PC-3 (cell line): ENCODE results near the gene TFAP2A. TPM values are rescaled to one million over a fixed set of nuclear protein-coding genes. Genes with fewer than 3 reads are reported as not detected.

Source experiments
- ATAC-seq: fragments of 200-7000 bp; cut with Tn5 transposase; 2 replicates; pipeline ENCODE4 v1.9.1; 2020; ENCODE audit warnings: mild to moderate bottlenecking, moderate library complexity
- BruUV-seq: library from RNA; stranded (reverse); fragments of 400-500 nt; replicated peaks from 2 replicates; lab custom pipeline; 2021; lab: Mats Ljungman, UMichigan
- CTCF ChIA-PET: fragments of 300-600 bp; sonication (Branson Sonifier 250); formaldehyde crosslinking; loops from one replicate; lab custom pipeline; 2022; ENCODE audit warnings: antibody characterized with exemption; lab: Charles Lee
- POLR2A ChIA-PET: fragments of 300-600 bp; sonication (Branson Sonifier 250); formaldehyde crosslinking; loops from one replicate; lab custom pipeline; 2022; ENCODE audit warnings: antibody characterized with exemption; ENCODE audit not compliant: unreplicated experiment; lab: Charles Lee
- DNase-seq: peaks from one replicate; pipeline ENCODE4 v3.0.0-alpha.2; 2015
- H2AFZ ChIP-seq: fragments of 300-600 bp; sonication (generic); 2 replicates; pipeline ENCODE4 v1.6.0; 2016; ENCODE audit warnings: antibody characterized with exemption, low read length
- H3F3A ChIP-seq: fragments of 300-600 bp; sonication (generic); one replicate; pipeline ENCODE4 v1.6.0; 2017; ENCODE audit warnings: antibody characterized with exemption, low read length, control low read depth, mild to moderate bottlenecking; ENCODE audit not compliant: unreplicated experiment
- H3K27ac ChIP-seq: fragments of 300-600 bp; sonication (generic); 2 replicates; pipeline ENCODE4 v1.5.1; 2016; ENCODE audit warnings: mild to moderate bottlenecking, low read length
- H3K27me3 ChIP-seq: fragments of 300-600 bp; sonication (generic); 2 replicates; pipeline ENCODE4 v1.6.1; 2016; ENCODE audit warnings: low read length, mixed read lengths
- H3K36me3 ChIP-seq: fragments of 300-600 bp; sonication (generic); 2 replicates; pipeline ENCODE4 v1.6.1; 2016; ENCODE audit warnings: low read depth, mixed run types, low read length, mixed read lengths
- H3K4me1 ChIP-seq: fragments of 300-600 bp; sonication (generic); 2 replicates; pipeline ENCODE4 v1.5.1; 2016; ENCODE audit warnings: low read length; ENCODE audit not compliant: insufficient read depth
- H3K4me2 ChIP-seq: fragments of 300-600 bp; sonication (generic); 2 replicates; pipeline ENCODE4 v1.6.0; 2016; ENCODE audit warnings: low read length
- H3K4me3 ChIP-seq: fragments of 300-600 bp; sonication (generic); 2 replicates; pipeline ENCODE4 v1.5.1; 2016; ENCODE audit warnings: mild to moderate bottlenecking, low read length, mixed read lengths
- H3K79me2 ChIP-seq: fragments of 300-600 bp; sonication (generic); 2 replicates; pipeline ENCODE4 v1.6.1; 2017; ENCODE audit warnings: low read length, mixed read lengths
- H3K9ac ChIP-seq: fragments of 300-600 bp; sonication (generic); 2 replicates; pipeline ENCODE4 v1.6.0; 2016; ENCODE audit warnings: mild to moderate bottlenecking, low read length
- H3K9me2 ChIP-seq: fragments of 300-600 bp; sonication (generic); replicated peaks from 2 replicates; pipeline ENCODE4 v1.6.1; 2016; ENCODE audit warnings: mixed run types, low read length, mixed read lengths
- H3K9me3 ChIP-seq: fragments of 300-600 bp; sonication (generic); 2 replicates; pipeline ENCODE4 v1.6.1; 2016; ENCODE audit warnings: low read length, mixed read lengths
- H4K20me1 ChIP-seq: fragments of 300-600 bp; sonication (generic); 2 replicates; pipeline ENCODE4 v1.6.1; 2016; ENCODE audit warnings: low read length, mixed read lengths
- CTCF ChIP-seq: fragments of 300-600 bp; sonication (generic); conservative IDR thresholded peaks from 2 replicates; pipeline ENCODE4 v1.5.1; 2017; ENCODE audit warnings: antibody characterized with exemption, low read depth, mild to moderate bottlenecking, low read length
- EZH2 ChIP-seq: fragments of 300-600 bp; sonication (generic); IDR thresholded peaks from one replicate; pipeline ENCODE4 v1.6.1; 2017; ENCODE audit warnings: antibody characterized with exemption, mild to moderate bottlenecking, low read length; ENCODE audit not compliant: unreplicated experiment
- EZH2phosphoT487 ChIP-seq: fragments of 300-600 bp; sonication (generic); IDR thresholded peaks from 2 replicates; pipeline ENCODE4 v1.6.1; 2018; ENCODE audit warnings: mild to moderate bottlenecking, antibody characterized with exemption, low read length, borderline replicate concordance
- intact Hi-C: fragments of 100-400 bp; cut with micrococcal nuclease; formaldehyde crosslinking; loops from 2 replicates; pipeline ENCODE4 v1.9.0; 2023
- total RNA-seq: library from RNA; depleted of rRNA; stranded (reverse); fragments of >200 nt; gene quantifications from 2 replicates; pipeline ENCODE4 v1.2.3, GENCODE V29; 2014

Gene TFAP2A
- total RNA-seq, 1 experiment from 2014 or later = 29.4 TPM

GRCh38 chr6:10404107-10404798, 10.6 kb downstream of the TFAP2A start:
- Histone ChIP-seq H3K9me3 (no peaks in the 10 kb centered on the region), H3K4me1 (peaks cover 81% of the 10 kb centered on the region), H3F3A (peaks cover 6% of the 10 kb centered on the region), H3K4me2 (peak overlapping the region; percentile 96), H3K4me3 (peak overlapping the region; percentile 91), H3K27ac (peak overlapping the region; percentile 100), H3K9ac (peak overlapping the region; percentile 99), H4K20me1 (peaks cover 18% of the 10 kb centered on the region), H3K36me3 (peaks cover 61% of the 10 kb centered on the region), H3K9me2 (no peaks in the 10 kb centered on the region), H3K27me3 (no peaks in the 10 kb centered on the region), H3K79me2 (peaks cover 73% of the 10 kb centered on the region), H2AFZ (peak overlapping the region; percentile 45)
- ChIA-PET POLR2A (interaction anchor here (0.7 to 1.5 kb wide), 3 partner anchors 11 to 60 kb away, joined by 3 to 9 read pairs (median 4); partner anchors contain the start of gene TFAP2A), CTCF (interaction anchor here (0.6 to 3.4 kb wide), 2 partner anchors 11 to 25 kb away, joined by 3 to 26 read pairs; partner anchors contain the start of gene TFAP2A)
- DNase-seq (peak; percentile 98), ATAC-seq (peak; percentile 78)
- TF ChIP-seq EZH2phosphoT487 (no peak), CTCF (peak; percentile 42)
- intact Hi-C loops = loop anchor here (1.0 to 10.0 kb wide), 4 partner anchors 9 to 1259 kb away; no protein-coding TSS in a partner anchor
- no TSS peak for BruUV-seq

GRCh38 chr6:10403385-10404106, 11.3 kb downstream of the TFAP2A start:
- peak overlapping the region; percentile 97 for H3K9ac ChIP-seq
- H3K4me3 ChIP-seq = peak overlapping the region; percentile 70
- intact Hi-C loops = loop anchor here (1.0 to 10.0 kb wide), 4 partner anchors 10 to 1259 kb away; no protein-coding TSS in a partner anchor
- H3K9me2 ChIP-seq = no peaks in the 10 kb centered on the region
- no TSS peak for BruUV-seq
- ChIA-PET CTCF (interaction anchor here (3.4 kb wide), 1 partner anchor 11 kb away, joined by 26 read pairs; the partner anchor contains the start of gene TFAP2A), POLR2A (interaction anchor here (1.5 kb wide), 1 partner anchor 12 kb away, joined by 9 read pairs; the partner anchor contains the start of gene TFAP2A)
- DNase-seq = peak; percentile 94
- TF ChIP-seq EZH2phosphoT487 (no peak), CTCF (no peak), EZH2 (no peak)
- H3K4me1 ChIP-seq = peaks cover 77% of the 10 kb centered on the region
- H3K27ac ChIP-seq = peak overlapping the region; percentile 100
- H4K20me1 ChIP-seq = peaks cover 11% of the 10 kb centered on the region
- peak overlapping the region; percentile 36; the same call in 1 of the 2 replicates for H2AFZ ChIP-seq
- H3K36me3 ChIP-seq = peaks cover 61% of the 10 kb centered on the region
- peaks cover 6% of the 10 kb centered on the region for H3F3A ChIP-seq
- no peaks in the 10 kb centered on the region for H3K9me3 ChIP-seq
- H3K4me2 ChIP-seq = peak overlapping the region; percentile 96
- peaks cover 66% of the 10 kb centered on the region for H3K79me2 ChIP-seq
- ATAC-seq = peak; percentile 56
- no peaks in the 10 kb centered on the region for H3K27me3 ChIP-seq
